SK-N-SH (cell line): ENCODE measurements around the gene XRCC3. TPM values are rescaled to one million over a fixed set of nuclear protein-coding genes. Genes with fewer than 3 reads are reported as not detected.

Source experiments
- CTCF ChIA-PET: fragments of 300-600, 350-600 bp; formaldehyde crosslinking; extraction: SDS; loops from one replicate; lab custom pipeline; 2021; lab: Yijun Ruan, JAX
- POLR2A ChIA-PET: fragments of 350-600 bp; sonication (Branson Sonifier 250); formaldehyde crosslinking; extraction: SDS; loops from one replicate; lab custom pipeline; 2020; ENCODE audit warnings: antibody characterized with exemption, inconsistent platforms; lab: Yijun Ruan, JAX
- DNase-seq: peaks from one replicate; pipeline ENCODE4 v3.0.0; 2012
- H2AFZ ChIP-seq: fragments of 200-600 bp; sonication (generic); 2 replicates; pipeline ENCODE4 v1.8.1; 2016; ENCODE audit warnings: antibody characterized with exemption, mild to moderate bottlenecking, low read depth
- H3F3A ChIP-seq: fragments of 200-600 bp; sonication (generic); replicated peaks from 2 replicates; pipeline ENCODE3; 2016; ENCODE audit warnings: antibody characterized with exemption, mild to moderate bottlenecking; ENCODE audit not compliant: insufficient read depth
- H3K27ac ChIP-seq, 2 experiments: fragments of 200-500 bp in 1 of 2; fragments of 200-600 bp in 1 of 2; sonication (Bioruptor generic) in 1 of 2; sonication (generic), shearing (Covaris generic) in 1 of 2; 2 replicates each; pipeline versions ENCODE4 v1.5.1 to v1.6.1; 2014 to 2016; ENCODE audit warnings: low read depth in 2 of 2, inconsistent platforms in 1 of 2, low read length in 1 of 2, mild to moderate bottlenecking in 1 of 2, mixed read lengths in 1 of 2
- H3K27me3 ChIP-seq: fragments of 200-600 bp; sonication (generic), shearing (Covaris generic); 2 replicates; pipeline ENCODE4 v1.6.1; 2016; ENCODE audit warnings: mixed run types; ENCODE audit not compliant: insufficient read depth
- H3K36me3 ChIP-seq, 2 experiments: fragments of 200-500 bp in 1 of 2; fragments of 200-600 bp in 1 of 2; sonication (Bioruptor generic) in 1 of 2; sonication (generic) in 1 of 2; replicated peaks in 1 of 2; 2 replicates each; pipeline versions ENCODE3 to v1.5.1; 2014 to 2016; ENCODE audit warnings: low read length in 1 of 2, mild to moderate bottlenecking in 1 of 2; ENCODE audit not compliant: insufficient read depth in 2 of 2, control insufficient read depth in 1 of 2
- H3K4me1 ChIP-seq, 2 experiments: fragments of 200-500 bp in 1 of 2; fragments of 200-600 bp in 1 of 2; sonication (Bioruptor generic) in 1 of 2; sonication (generic), shearing (Covaris generic) in 1 of 2; 2 replicates each; pipeline versions ENCODE4 v1.5.1 to v1.6.1; 2014 to 2016; ENCODE audit warnings: low read depth in 1 of 2, low read length in 1 of 2, mixed run types in 1 of 2; ENCODE audit not compliant: insufficient read depth in 2 of 2, control insufficient read depth in 1 of 2
- H3K4me2 ChIP-seq: fragments of 200-600 bp; sonication (generic), shearing (Covaris generic); 2 replicates; pipeline ENCODE4 v1.6.1; 2017; ENCODE audit warnings: mixed run types
- H3K4me3 ChIP-seq, 2 experiments: fragments of 200-500 bp in 1 of 2; fragments of 200-600 bp in 1 of 2; sonication (Bioruptor generic) in 1 of 2; sonication (generic), shearing (Covaris generic) in 1 of 2; 2 replicates each; pipeline versions ENCODE4 v1.5.1 to v1.8.1; 2014 to 2016; ENCODE audit warnings: low read depth in 2 of 2, inconsistent platforms in 1 of 2, low read length in 1 of 2, mild to moderate bottlenecking in 1 of 2, mixed read lengths in 1 of 2, moderate library complexity in 1 of 2
- H3K79me2 ChIP-seq: fragments of 200-600 bp; sonication (generic); 2 replicates; pipeline ENCODE4 v1.8.1; 2017; ENCODE audit warnings: mild to moderate bottlenecking; ENCODE audit not compliant: insufficient read depth
- H3K9ac ChIP-seq: fragments of 200-600 bp; sonication (generic); 2 replicates; pipeline ENCODE4 v1.6.1; 2017; ENCODE audit warnings: mixed run types
- H3K9me2 ChIP-seq: fragments of 200-600 bp; sonication (generic); 2 replicates; pipeline ENCODE4 v1.6.1; 2017; ENCODE audit warnings: mixed run types
- H3K9me3 ChIP-seq: fragments of 200-600 bp; sonication (generic); 2 replicates; pipeline ENCODE4 v1.6.1; 2017; ENCODE audit warnings: mixed run types, mild to moderate bottlenecking, moderate library complexity
- H4K20me1 ChIP-seq: fragments of 200-600 bp; sonication (generic); 2 replicates; pipeline ENCODE4 v1.6.1; 2017; ENCODE audit warnings: mild to moderate bottlenecking, mixed run types; ENCODE audit not compliant: insufficient read depth
- ELF1 ChIP-seq: IDR thresholded peaks from 2 replicates; pipeline ENCODE4 v1.4.0; 2012
- FOSL2 ChIP-seq: IDR thresholded peaks from 2 replicates; pipeline ENCODE4 v1.4.0; 2012; ENCODE audit warnings: low read depth, mild to moderate bottlenecking, moderate library complexity, borderline replicate concordance
- FOXJ3 ChIP-seq: sonication (generic); formaldehyde crosslinking; IDR thresholded peaks from 2 replicates; pipeline ENCODE4 v1.5.1; 2020; ENCODE audit warnings: mild to moderate bottlenecking, missing genetic modification reagents
- GABPA ChIP-seq: IDR thresholded peaks from 2 replicates; pipeline ENCODE4 v1.4.0; 2012; ENCODE audit warnings: low read depth, mild to moderate bottlenecking
- JUND ChIP-seq: IDR thresholded peaks from 2 replicates; pipeline ENCODE4 v1.4.0; 2012
- MXI1 ChIP-seq: IDR thresholded peaks from 2 replicates; pipeline ENCODE4 v1.6.1; 2012; ENCODE audit warnings: mild to moderate bottlenecking, low read depth, low read length, improper control_type of control experiment
- POLR2AphosphoS5 ChIP-seq: IDR thresholded peaks from 2 replicates; pipeline ENCODE4 v1.6.1; 2012; ENCODE audit warnings: low read depth, low read length
- RCOR1 ChIP-seq: fragments of 150-350 bp; IDR thresholded peaks from 2 replicates; pipeline ENCODE4 v1.6.1; 2017; ENCODE audit warnings: antibody characterized with exemption, low read length
- RXRA ChIP-seq: IDR thresholded peaks from 2 replicates; pipeline ENCODE4 v1.4.0; 2012; ENCODE audit warnings: low read depth, mild to moderate bottlenecking, borderline replicate concordance
- SIN3A ChIP-seq: IDR thresholded peaks from 2 replicates; pipeline ENCODE4 v1.6.1; 2012; ENCODE audit warnings: low read depth, mild to moderate bottlenecking, low read length, moderate library complexity, borderline replicate concordance
- WGBS: methylation state at CpG from one replicate; pipeline ENCODE4 v1.1.6; 2017; ENCODE audit warnings: low lambda C conversion rate; 5-methylcytosine and 5-hydroxymethylcytosine counted together
- polyA plus RNA-seq, 3 experiments: library from polyadenylated mRNA; depleted of rRNA; stranded (reverse); fragments of >200 nt; gene quantifications; 2 replicates each; pipeline ENCODE4 v1.2.3, GENCODE V29; 2012
- TF ChIP-seq, protein P1 (sequence below): fragments of 200-600 bp; sonication (generic); IDR thresholded peaks from 2 replicates; pipeline ENCODE4 v1.6.1; 2017; ENCODE audit warnings: antibody characterized with exemption, mild to moderate bottlenecking, moderate library complexity
- TF ChIP-seq, protein P2 (sequence below): IDR thresholded peaks from 2 replicates; pipeline ENCODE4 v1.4.0; 2012; ENCODE audit warnings: low read depth, borderline replicate concordance
- TF ChIP-seq, protein P3 (sequence below): IDR thresholded peaks from 2 replicates; pipeline ENCODE4 v1.4.0; 2012; ENCODE audit warnings: low read depth, borderline replicate concordance
- TF ChIP-seq, protein P4 (sequence below): fragments of 150-350 bp; IDR thresholded peaks from 2 replicates; pipeline ENCODE4 v1.6.1; 2016; ENCODE audit warnings: mild to moderate bottlenecking, low read depth, low read length
- TF ChIP-seq, protein P5 (sequence below): fragments of 150-350 bp; IDR thresholded peaks from 2 replicates; pipeline ENCODE4 v1.6.1; 2017; ENCODE audit warnings: antibody characterized with exemption, low read length, low read depth, borderline replicate concordance

Gene XRCC3
- polyA plus RNA-seq, 1 of the 3 experiments (the other 2 are of a cell fraction), result 11.7 TPM

DNA sequence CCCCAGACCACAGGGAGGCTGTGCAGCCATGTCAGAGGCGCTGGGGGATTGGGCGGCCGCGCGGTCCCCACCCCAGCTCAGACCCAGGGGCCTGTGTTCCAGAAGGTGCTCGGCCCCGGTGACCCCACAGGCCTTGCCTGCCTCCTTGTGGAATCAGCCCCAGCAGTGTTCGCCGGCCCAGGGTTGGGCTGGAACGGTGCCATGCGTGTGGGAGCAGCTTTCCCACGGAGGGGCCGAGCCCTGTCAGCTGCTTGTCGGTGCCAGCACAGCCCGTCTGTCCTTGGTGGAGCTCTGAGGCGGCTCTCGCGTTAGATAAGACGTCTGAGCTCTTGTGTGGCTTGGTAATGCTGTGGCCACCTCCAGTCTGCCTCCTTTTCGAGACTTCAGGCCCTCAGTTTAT is 8.9 kb upstream of the XRCC3 start:
- Histone ChIP-seq H3K9ac (no peak overlapping the region), H3K27me3 (no peaks in the 10 kb centered on the region), H3K27ac (no peak overlapping the region), H3K4me2 (no peak overlapping the region), H3F3A (no peaks in the 10 kb centered on the region), H3K9me2 (no peaks in the 10 kb centered on the region), H3K9me3 (no peaks in the 10 kb centered on the region), H3K36me3 (peaks cover 4 to 13% of the 10 kb centered on the region in 2 experiments), H4K20me1 (peaks cover 23% of the 10 kb centered on the region), H2AFZ (no peak overlapping the region), H3K4me1 (no peaks in the 10 kb centered on the region; a peak in 1 of 4 replicates), H3K79me2 (peaks cover 50% of the 10 kb centered on the region; the same call in 1 of the 2 replicates), H3K4me3 (no peak overlapping the region)
- ChIA-PET CTCF (interaction anchor here (0.6 kb wide), 1 partner anchor 8 kb away, joined by 3 read pairs; no protein-coding TSS in a partner anchor), POLR2A (no interaction called here)
- 85% methylated on average over 16 of the region's 20 CpGs for WGBS
- peak; percentile 56 for DNase-seq
- TF ChIP-seq POLR2AphosphoS5, result no peak
- no peak for TF ChIP-seq ELF1
- no peak for TF ChIP-seq RCOR1
- TF ChIP-seq, protein P1, sequence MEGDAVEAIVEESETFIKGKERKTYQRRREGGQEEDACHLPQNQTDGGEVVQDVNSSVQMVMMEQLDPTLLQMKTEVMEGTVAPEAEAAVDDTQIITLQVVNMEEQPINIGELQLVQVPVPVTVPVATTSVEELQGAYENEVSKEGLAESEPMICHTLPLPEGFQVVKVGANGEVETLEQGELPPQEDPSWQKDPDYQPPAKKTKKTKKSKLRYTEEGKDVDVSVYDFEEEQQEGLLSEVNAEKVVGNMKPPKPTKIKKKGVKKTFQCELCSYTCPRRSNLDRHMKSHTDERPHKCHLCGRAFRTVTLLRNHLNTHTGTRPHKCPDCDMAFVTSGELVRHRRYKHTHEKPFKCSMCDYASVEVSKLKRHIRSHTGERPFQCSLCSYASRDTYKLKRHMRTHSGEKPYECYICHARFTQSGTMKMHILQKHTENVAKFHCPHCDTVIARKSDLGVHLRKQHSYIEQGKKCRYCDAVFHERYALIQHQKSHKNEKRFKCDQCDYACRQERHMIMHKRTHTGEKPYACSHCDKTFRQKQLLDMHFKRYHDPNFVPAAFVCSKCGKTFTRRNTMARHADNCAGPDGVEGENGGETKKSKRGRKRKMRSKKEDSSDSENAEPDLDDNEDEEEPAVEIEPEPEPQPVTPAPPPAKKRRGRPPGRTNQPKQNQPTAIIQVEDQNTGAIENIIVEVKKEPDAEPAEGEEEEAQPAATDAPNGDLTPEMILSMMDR, result no peak
- TF ChIP-seq, protein P2, sequence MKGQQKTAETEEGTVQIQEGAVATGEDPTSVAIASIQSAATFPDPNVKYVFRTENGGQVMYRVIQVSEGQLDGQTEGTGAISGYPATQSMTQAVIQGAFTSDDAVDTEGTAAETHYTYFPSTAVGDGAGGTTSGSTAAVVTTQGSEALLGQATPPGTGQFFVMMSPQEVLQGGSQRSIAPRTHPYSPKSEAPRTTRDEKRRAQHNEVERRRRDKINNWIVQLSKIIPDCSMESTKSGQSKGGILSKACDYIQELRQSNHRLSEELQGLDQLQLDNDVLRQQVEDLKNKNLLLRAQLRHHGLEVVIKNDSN, result no peak

DNA sequence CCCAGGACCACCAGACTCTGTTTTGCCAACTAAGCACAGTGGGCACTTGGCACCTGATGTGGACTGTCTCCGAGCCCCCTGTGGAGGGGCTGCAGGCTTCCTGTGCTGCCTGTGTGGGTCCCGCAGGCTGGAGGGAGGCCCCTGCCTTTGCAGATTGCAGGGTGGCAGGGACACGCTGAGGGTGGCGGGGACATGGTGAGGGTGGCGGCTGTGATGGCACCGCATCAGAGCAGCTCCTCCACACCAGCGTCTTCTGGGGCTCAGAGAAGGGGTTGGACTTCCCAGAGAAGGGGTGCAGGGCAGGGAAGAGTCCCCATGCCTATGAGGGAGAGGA is 8.5 kb upstream of the XRCC3 start:
- no peak overlapping the region for H3K4me3 ChIP-seq
- ChIA-PET POLR2A (no interaction called here), CTCF (interaction anchor here (0.6 kb wide), 1 partner anchor 7 kb away, joined by 3 read pairs; no protein-coding TSS in a partner anchor)
- peaks cover 24% of the 10 kb centered on the region for H4K20me1 ChIP-seq
- no peak overlapping the region for H2AFZ ChIP-seq
- H3K9me2 ChIP-seq, result no peaks in the 10 kb centered on the region
- H3K79me2 ChIP-seq, result peaks cover 54% of the 10 kb centered on the region; the same call in 1 of the 2 replicates
- no peaks in the 10 kb centered on the region; a peak in 1 of 4 replicates for H3K4me1 ChIP-seq
- no peak for DNase-seq
- 96% methylated on average over 4 of the region's 7 CpGs for WGBS
- no peaks in the 10 kb centered on the region for H3F3A ChIP-seq
- H3K27me3 ChIP-seq, result no peaks in the 10 kb centered on the region
- peaks cover 4 to 10% of the 10 kb centered on the region in 2 experiments for H3K36me3 ChIP-seq
- H3K27ac ChIP-seq, result no peak overlapping the region
- no peak overlapping the region for H3K4me2 ChIP-seq
- no peak overlapping the region for H3K9ac ChIP-seq
- no peaks in the 10 kb centered on the region for H3K9me3 ChIP-seq
- TF ChIP-seq, protein P3, sequence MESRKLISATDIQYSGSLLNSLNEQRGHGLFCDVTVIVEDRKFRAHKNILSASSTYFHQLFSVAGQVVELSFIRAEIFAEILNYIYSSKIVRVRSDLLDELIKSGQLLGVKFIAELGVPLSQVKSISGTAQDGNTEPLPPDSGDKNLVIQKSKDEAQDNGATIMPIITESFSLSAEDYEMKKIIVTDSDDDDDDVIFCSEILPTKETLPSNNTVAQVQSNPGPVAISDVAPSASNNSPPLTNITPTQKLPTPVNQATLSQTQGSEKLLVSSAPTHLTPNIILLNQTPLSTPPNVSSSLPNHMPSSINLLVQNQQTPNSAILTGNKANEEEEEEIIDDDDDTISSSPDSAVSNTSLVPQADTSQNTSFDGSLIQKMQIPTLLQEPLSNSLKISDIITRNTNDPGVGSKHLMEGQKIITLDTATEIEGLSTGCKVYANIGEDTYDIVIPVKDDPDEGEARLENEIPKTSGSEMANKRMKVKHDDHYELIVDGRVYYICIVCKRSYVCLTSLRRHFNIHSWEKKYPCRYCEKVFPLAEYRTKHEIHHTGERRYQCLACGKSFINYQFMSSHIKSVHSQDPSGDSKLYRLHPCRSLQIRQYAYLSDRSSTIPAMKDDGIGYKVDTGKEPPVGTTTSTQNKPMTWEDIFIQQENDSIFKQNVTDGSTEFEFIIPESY, result no peak
- TF ChIP-seq GABPA, result no peak
- TF ChIP-seq, protein P4, sequence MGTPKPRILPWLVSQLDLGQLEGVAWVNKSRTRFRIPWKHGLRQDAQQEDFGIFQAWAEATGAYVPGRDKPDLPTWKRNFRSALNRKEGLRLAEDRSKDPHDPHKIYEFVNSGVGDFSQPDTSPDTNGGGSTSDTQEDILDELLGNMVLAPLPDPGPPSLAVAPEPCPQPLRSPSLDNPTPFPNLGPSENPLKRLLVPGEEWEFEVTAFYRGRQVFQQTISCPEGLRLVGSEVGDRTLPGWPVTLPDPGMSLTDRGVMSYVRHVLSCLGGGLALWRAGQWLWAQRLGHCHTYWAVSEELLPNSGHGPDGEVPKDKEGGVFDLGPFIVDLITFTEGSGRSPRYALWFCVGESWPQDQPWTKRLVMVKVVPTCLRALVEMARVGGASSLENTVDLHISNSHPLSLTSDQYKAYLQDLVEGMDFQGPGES, result no peak
- TF ChIP-seq, protein P5, sequence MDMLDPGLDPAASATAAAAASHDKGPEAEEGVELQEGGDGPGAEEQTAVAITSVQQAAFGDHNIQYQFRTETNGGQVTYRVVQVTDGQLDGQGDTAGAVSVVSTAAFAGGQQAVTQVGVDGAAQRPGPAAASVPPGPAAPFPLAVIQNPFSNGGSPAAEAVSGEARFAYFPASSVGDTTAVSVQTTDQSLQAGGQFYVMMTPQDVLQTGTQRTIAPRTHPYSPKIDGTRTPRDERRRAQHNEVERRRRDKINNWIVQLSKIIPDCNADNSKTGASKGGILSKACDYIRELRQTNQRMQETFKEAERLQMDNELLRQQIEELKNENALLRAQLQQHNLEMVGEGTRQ, result no peak
- TF ChIP-seq POLR2AphosphoS5, result no peak
- no peak for TF ChIP-seq SIN3A
- TF ChIP-seq JUND, result no peak
- TF ChIP-seq, protein P2, result no peak
- TF ChIP-seq MXI1, result no peak
- TF ChIP-seq RXRA, result no peak
- TF ChIP-seq FOXJ3 (CRISPR knock-in tag), result no peak
- TF ChIP-seq FOSL2, result no peak
